Uterus (tissue), 2 donors: ENCODE results near the gene CENPVL2.

ENCODE experiments used
- CTCF ChIP-seq, 4 experiments: fragments of 200-600 bp in 2 of 4; fragments of 450-650 bp in 2 of 4; sonication (generic) in 2 of 4; IDR thresholded peaks; one replicate each; pipeline ENCODE4 v1.5.1; 2016 to 2019; ENCODE audit warnings: antibody characterized with exemption in 4 of 4, mild to moderate bottlenecking in 2 of 4, moderate library complexity in 1 of 4
- POLR2A ChIP-seq, 2 donors: fragments of 450-650 bp; IDR thresholded peaks; one replicate each; pipeline ENCODE4 v1.6.1; 2016; ENCODE audit warnings: antibody characterized with exemption in 2 of 2, mild to moderate bottlenecking in 1 of 2, moderate library complexity in 1 of 2

GRCh38 chrX:51643377-51643776 is 39.3 kb downstream of the CENPVL2 start:
- no peak for TF ChIP-seq CTCF (IDR thresholded peaks at IDR 0.05)
- TF ChIP-seq POLR2A (IDR thresholded peaks at IDR 0.05), result no peak
